Large intestine (tissue), 3 donors: Measurements from ENCODE around the gene MIGA1. TPM values are rescaled to one million over a fixed set of nuclear protein-coding genes. Genes with fewer than 3 reads are reported as not detected.
A peak's percentile ranks its signal among the peaks of the same experiment; 100 is the strongest.

Experiments
- DNase-seq, 2 donors: peaks; one replicate each; pipeline versions ENCODE4 v3.0.0 to v3.0.0-alpha.2; 2013
- H3K27ac ChIP-seq: one replicate; pipeline ENCODE4 v1.5.1; 2013; ENCODE audit warnings: low read length
- H3K27me3 ChIP-seq: 2 replicates; pipeline ENCODE4 v1.6.1; 2013; ENCODE audit warnings: low read length; ENCODE audit not compliant: control insufficient read depth, insufficient read depth
- H3K36me3 ChIP-seq: 2 replicates; pipeline ENCODE4 v1.6.1; 2013; ENCODE audit warnings: low read length; ENCODE audit not compliant: control insufficient read depth, insufficient read depth
- H3K4me1 ChIP-seq: one replicate; pipeline ENCODE4 v1.6.1; 2013; ENCODE audit warnings: low read length; ENCODE audit not compliant: control insufficient read depth, insufficient read depth
- H3K4me3 ChIP-seq: one replicate; pipeline ENCODE4 v1.5.1; 2013; ENCODE audit warnings: low read length
- H3K9me3 ChIP-seq: one replicate; pipeline ENCODE4 v1.6.1; 2013; ENCODE audit warnings: mild to moderate bottlenecking, low read depth, low read length, moderate library complexity; ENCODE audit not compliant: control insufficient read depth
- WGBS: methylation state at CpG from one replicate; pipeline ENCODE4 v1.1.5; 2013; ENCODE audit warnings: low lambda C conversion rate; ENCODE audit not compliant: insufficient coverage; 5-methylcytosine and 5-hydroxymethylcytosine counted together
- polyA plus RNA-seq: library from polyadenylated mRNA; unstranded; fragments of 120-200 nt; gene quantifications from one replicate; pipeline ENCODE4 v1.2.1, GENCODE V29; 2013

The MIGA1 gene
- polyA plus RNA-seq, 1 donor: 18.4 TPM

DNA sequence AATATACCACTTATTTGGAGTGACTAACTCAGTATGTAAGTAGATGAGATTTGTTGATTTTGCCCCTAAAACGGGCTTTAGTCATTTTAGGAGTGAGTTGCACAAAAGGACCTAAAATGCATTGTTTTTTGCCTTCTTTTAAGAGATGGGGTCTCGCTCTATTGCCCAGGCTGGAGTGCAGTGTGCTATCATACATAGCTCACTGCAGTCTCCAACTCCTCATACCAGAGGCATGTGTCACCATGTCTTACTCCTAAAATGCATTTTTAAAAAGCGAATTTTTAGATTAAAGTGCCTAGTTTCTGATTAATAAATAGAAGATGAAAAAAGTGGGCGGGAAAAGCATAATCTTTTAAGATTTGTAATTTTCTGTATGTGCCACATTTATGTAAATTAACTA, 97.4 kb downstream of the MIGA1 start:
- H3K36me3 ChIP-seq: no peaks in the 10 kb centered on the region
- no peak overlapping the region for H3K27ac ChIP-seq
- no peaks in the 10 kb centered on the region for H3K27me3 ChIP-seq
- no peaks in the 10 kb centered on the region for H3K9me3 ChIP-seq
- H3K4me3 ChIP-seq: no peak overlapping the region
- no peaks in the 10 kb centered on the region for H3K4me1 ChIP-seq
- WGBS: 100% methylated on average over 2 of the region's 4 CpGs
- DNase-seq: no peak

GRCh38 chr1:77881061-77881460, 101.6 kb downstream of the MIGA1 start:
- Histone ChIP-seq H3K4me3 (no peak overlapping the region), H3K36me3 (no peaks in the 10 kb centered on the region), H3K9me3 (no peaks in the 10 kb centered on the region), H3K27ac (no peak overlapping the region), H3K27me3 (no peaks in the 10 kb centered on the region), H3K4me1 (no peaks in the 10 kb centered on the region)
- WGBS: 100% methylated on average over 1 of the region's 1 CpG
- no peak for DNase-seq

GRCh38 chr1:77882411-77882810, 103.0 kb downstream of the MIGA1 start:
- Histone ChIP-seq H3K36me3 (no peaks in the 10 kb centered on the region), H3K27ac (no peak overlapping the region)
- WGBS: no CpG with 5 or more reads among the region's 2 CpGs

GRCh38 chr1:77888081-77888780, 108.8 kb downstream of the MIGA1 start, which contains the start of gene NEXN:
NEXN (plus strand) TSS chr1:77888624; CDS start chr1:77916107, 27,483 bp downstream.
- no CpG with 5 or more reads among the region's 36 CpGs for WGBS
- DNase-seq: peak; percentile 47 to 80
- Histone ChIP-seq H3K9me3 (no peaks in the 10 kb centered on the region), H3K4me3 (peak within 1 kb of the TSS; percentile 80), H3K27ac (peak within 1 kb of the TSS; percentile 84), H3K27me3 (no peaks in the 10 kb centered on the region), H3K4me1 (no peaks in the 10 kb centered on the region), H3K36me3 (no peaks in the 10 kb centered on the region)

More at GRCh38 chr1:77882411-77882810, 103.0 kb downstream of the MIGA1 start:
- H3K4me3 ChIP-seq: no peak overlapping the region
- H3K27me3 ChIP-seq: no peaks in the 10 kb centered on the region
- no peaks in the 10 kb centered on the region for H3K9me3 ChIP-seq
- H3K4me1 ChIP-seq: no peaks in the 10 kb centered on the region
- DNase-seq: no peak

GRCh38 chr1:77888781-77889642, 109.6 kb downstream of the MIGA1 start:
- peak overlapping the region; percentile 80 for H3K4me3 ChIP-seq
- DNase-seq: peak; percentile 19 to 64
- peak overlapping the region; percentile 84 for H3K27ac ChIP-seq
- no peaks in the 10 kb centered on the region for H3K36me3 ChIP-seq
- no peaks in the 10 kb centered on the region for H3K4me1 ChIP-seq
- H3K27me3 ChIP-seq: no peaks in the 10 kb centered on the region
- H3K9me3 ChIP-seq: no peaks in the 10 kb centered on the region
- no CpG with 5 or more reads among the region's 46 CpGs for WGBS

DNA sequence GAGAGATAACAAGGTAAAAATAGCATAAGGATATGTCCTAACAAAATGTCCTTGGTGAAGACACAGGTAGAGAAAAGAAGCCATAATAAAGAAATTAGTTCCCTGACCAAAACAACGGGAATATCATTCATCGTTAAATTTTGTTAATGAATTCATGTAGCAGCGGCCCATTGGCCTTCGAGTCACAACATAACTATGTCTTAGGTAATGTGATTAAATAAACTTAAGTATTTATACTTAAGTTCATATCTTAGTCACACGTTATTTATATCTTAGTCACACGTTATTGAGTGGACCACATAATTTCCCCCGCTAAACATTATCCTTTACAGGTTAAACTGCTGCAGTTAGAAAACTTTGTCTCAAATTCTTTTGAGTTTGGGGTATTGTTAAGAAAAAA, 110.2 kb downstream of the MIGA1 start:
- no peak for DNase-seq
- H3K4me1 ChIP-seq: no peaks in the 10 kb centered on the region
- no peaks in the 10 kb centered on the region for H3K36me3 ChIP-seq
- WGBS: 54% methylated on average over 3 of the region's 7 CpGs
- H3K27ac ChIP-seq: peak overlapping the region; percentile 35
- H3K4me3 ChIP-seq: peak overlapping the region; percentile 80
- H3K9me3 ChIP-seq: no peaks in the 10 kb centered on the region
- H3K27me3 ChIP-seq: no peaks in the 10 kb centered on the region

DNA sequence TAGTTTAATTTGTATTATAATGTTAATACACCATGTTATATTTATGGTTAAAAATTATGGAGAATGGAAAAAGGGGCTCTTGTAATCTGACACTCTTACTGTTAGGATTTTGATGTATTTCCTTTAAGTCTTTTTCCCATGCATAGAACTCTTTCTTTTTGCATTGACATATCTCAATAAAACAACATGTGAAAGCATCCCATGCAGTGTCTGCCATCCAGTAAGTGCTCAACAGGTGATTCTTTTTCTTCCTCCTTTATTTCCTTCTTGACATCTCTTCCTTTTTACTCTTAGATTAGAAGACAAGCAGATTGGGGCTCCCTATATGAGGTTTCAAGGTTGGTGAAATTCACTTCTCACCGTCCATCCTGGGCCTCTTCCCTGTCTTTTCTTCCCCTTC, 111.8 kb downstream of the MIGA1 start:
- Histone ChIP-seq H3K27ac (no peak overlapping the region), H3K27me3 (no peaks in the 10 kb centered on the region), H3K4me3 (no peak overlapping the region), H3K9me3 (no peaks in the 10 kb centered on the region), H3K36me3 (no peaks in the 10 kb centered on the region), H3K4me1 (no peaks in the 10 kb centered on the region)
- 100% methylated on average over 1 of the region's 1 CpG for WGBS
- no peak for DNase-seq

GRCh38 chr1:77899647-77900320, 120.3 kb downstream of the MIGA1 start:
- DNase-seq: no peak
- 100% methylated on average over 1 of the region's 4 CpGs for WGBS
- H3K4me3 ChIP-seq: no peak overlapping the region
- no peaks in the 10 kb centered on the region for H3K9me3 ChIP-seq
- H3K4me1 ChIP-seq: no peaks in the 10 kb centered on the region
- H3K27me3 ChIP-seq: no peaks in the 10 kb centered on the region
- no peak overlapping the region for H3K27ac ChIP-seq
- no peaks in the 10 kb centered on the region for H3K36me3 ChIP-seq

- no peaks in the 10 kb centered on the region for H3K27me3 ChIP-seq
- no peaks in the 10 kb centered on the region for H3K4me1 ChIP-seq
- no peaks in the 10 kb centered on the region for H3K36me3 ChIP-seq
- no peaks in the 10 kb centered on the region for H3K9me3 ChIP-seq
- 36% methylated on average over 2 of the region's 4 CpGs for WGBS
- no peak overlapping the region for H3K27ac ChIP-seq
- DNase-seq: peak; percentile 16 to 49
- no peak overlapping the region for H3K4me3 ChIP-seq
Measured at GRCh38 chr1:77900687-77901293, 121.3 kb downstream of the MIGA1 start.

GRCh38 chr1:77905603-77906002, 126.2 kb downstream of the MIGA1 start:
- Histone ChIP-seq H3K4me3 (no peak overlapping the region), H3K9me3 (no peaks in the 10 kb centered on the region), H3K27me3 (no peaks in the 10 kb centered on the region), H3K36me3 (no peaks in the 10 kb centered on the region), H3K27ac (no peak overlapping the region), H3K4me1 (no peaks in the 10 kb centered on the region)
- no peak for DNase-seq
- WGBS: no CpG with 5 or more reads among the region's 1 CpG
